ENCODE data around the gene SLC5A4. TPM values are rescaled to one million over a fixed set of nuclear protein-coding genes. Genes with fewer than 3 reads are reported as not detected.
"Not testable (repeated sequence)": the region's sequence is repeated elsewhere in the genome, so short reads cannot be mapped to it uniquely, and the experiment has no call there.

SLC5A4 gene
- polyA plus RNA-seq, 4 donors, result 0.75 to 9.4 (median 6.8) TPM

DNA sequence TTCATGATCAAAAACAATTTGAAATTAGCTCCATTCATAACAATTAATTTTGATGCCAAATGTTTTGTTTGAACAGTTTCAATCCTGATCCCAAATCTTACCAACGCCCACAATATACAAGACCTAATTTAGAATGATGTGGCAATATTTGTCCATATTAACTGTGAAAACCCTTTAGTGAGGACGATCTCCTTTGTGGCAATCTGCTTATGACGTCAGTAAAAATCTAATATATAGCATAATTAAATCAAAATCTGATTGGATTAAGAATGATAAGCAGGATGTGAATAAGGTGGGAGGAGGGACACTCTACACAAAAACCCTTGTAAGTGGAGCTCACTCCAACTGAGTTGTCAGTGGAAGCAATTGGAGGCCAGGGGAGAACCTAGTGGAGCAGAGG is 11.9 kb upstream of the SLC5A4 start:
- DNase-seq (no peak), FAIRE-seq (no peak)
- no peak overlapping the region for H3K4me3 ChIP-seq (ENCODE audit: low read depth in 1 of 3, low read length in 3 of 3)
- no peaks in the 10 kb centered on the region for H3K9me3 ChIP-seq (ENCODE audit: control insufficient read depth in 2 of 2, insufficient read depth in 1 of 2, low read depth in 1 of 2, low read length in 1 of 2)
- H3K4me1 ChIP-seq (ENCODE audit: control insufficient read depth in 3 of 3, insufficient read depth in 2 of 3, low read depth in 1 of 3, low read length in 2 of 3), result peaks cover 0 to 4% (median 0%) of the 10 kb centered on the region in 3 donors
- H3K27me3 ChIP-seq (ENCODE audit: control insufficient read depth in 3 of 3, insufficient read depth in 3 of 3, low read length in 3 of 3), result no peaks in the 10 kb centered on the region
- H3K27ac ChIP-seq (ENCODE audit: low read depth in 1 of 3, low read length in 2 of 3), result no peak overlapping the region
- 64 to 67% (median 64%) methylated on average over 3 of the region's 3 CpGs for WGBS, 3 donors
- H3K36me3 ChIP-seq (ENCODE audit: control insufficient read depth in 3 of 3, insufficient read depth in 2 of 3, low read depth in 1 of 3, low read length in 3 of 3), result no peaks in the 10 kb centered on the region

DNA sequence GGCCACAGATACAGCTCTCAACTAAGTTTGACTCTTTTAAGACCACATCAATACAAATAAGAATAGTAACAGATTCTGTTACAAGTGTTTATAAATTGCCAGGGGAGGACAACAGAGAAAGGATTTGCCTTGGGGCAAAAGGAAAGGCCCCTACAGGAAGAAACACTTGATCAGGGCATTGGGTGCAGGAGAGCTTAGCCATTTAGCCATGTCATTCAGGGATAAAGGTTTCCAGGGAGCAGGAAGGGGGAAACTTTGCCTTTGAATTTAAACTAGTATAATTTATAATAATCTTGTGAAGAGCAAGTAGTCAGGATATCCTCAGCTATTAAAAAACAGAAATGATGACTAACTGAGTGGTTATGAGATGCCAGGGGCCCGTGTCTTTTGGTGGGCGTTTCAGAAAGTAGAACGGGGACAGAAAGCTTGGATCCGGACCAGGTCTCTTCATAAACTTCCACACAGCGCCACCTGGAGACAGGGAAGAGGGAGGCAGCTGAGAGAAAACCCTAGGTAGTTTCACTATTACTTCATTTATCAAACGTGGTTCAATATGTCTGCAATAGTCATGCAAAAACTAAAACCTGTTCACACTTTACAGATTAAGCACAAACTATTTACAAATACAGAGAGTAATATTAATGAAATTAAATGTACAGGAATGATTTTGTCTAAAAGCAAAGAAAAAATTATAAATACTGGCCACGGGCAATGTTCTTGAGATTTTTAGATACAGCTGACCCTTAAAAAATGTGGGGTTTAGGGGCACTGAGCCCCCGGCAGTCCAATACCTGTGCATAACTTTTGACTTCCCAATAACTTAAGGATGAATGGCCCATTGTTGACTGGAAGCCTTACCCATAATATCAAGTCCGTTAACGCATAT is 11.0 kb upstream of the SLC5A4 start:
- no peak for FAIRE-seq
- Histone ChIP-seq H3K4me3 (ENCODE audit: low read depth in 1 of 3, low read length in 3 of 3) (no peak overlapping the region), H3K36me3 (ENCODE audit: control insufficient read depth in 3 of 3, insufficient read depth in 2 of 3, low read depth in 1 of 3, low read length in 3 of 3) (no peaks in the 10 kb centered on the region), H3K9me3 (ENCODE audit: control insufficient read depth in 2 of 2, insufficient read depth in 1 of 2, low read depth in 1 of 2, low read length in 1 of 2) (no peaks in the 10 kb centered on the region), H3K27ac (ENCODE audit: low read depth in 1 of 3, low read length in 2 of 3) (no peak overlapping the region), H3K4me1 (ENCODE audit: control insufficient read depth in 3 of 3, insufficient read depth in 2 of 3, low read depth in 1 of 3, low read length in 2 of 3) (peaks cover 0 to 4% (median 0%) of the 10 kb centered on the region in 3 donors), H3K27me3 (ENCODE audit: control insufficient read depth in 3 of 3, insufficient read depth in 3 of 3, low read length in 3 of 3) (no peaks in the 10 kb centered on the region)
- 28 to 30% (median 29%) methylated on average over 10 of the region's 10 CpGs for WGBS, 3 donors
- DNase-seq, result peak; percentile 80 to 89

DNA sequence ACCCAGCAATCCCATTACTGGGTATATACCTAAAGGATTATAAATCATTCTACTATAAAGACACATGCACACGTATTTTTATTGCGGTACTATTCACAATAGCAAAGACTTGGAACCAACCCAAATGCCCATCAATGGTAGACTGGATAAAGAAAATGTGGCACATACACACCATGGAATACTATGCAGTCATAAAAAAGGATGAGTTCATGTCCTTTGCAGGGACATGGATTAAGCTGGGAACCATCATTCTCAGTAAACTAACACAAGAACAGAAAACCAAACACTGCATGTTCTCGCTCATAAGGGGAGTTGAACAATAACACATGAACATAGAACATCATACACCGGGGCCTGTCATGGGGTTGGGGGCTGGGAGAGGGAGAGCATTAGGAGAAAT is 8.5 kb upstream of the SLC5A4 start:
- not testable (repeated sequence) for H3K9me3 ChIP-seq (ENCODE audit: control insufficient read depth in 2 of 2, insufficient read depth in 1 of 2, low read depth in 1 of 2, low read length in 1 of 2)

DNA sequence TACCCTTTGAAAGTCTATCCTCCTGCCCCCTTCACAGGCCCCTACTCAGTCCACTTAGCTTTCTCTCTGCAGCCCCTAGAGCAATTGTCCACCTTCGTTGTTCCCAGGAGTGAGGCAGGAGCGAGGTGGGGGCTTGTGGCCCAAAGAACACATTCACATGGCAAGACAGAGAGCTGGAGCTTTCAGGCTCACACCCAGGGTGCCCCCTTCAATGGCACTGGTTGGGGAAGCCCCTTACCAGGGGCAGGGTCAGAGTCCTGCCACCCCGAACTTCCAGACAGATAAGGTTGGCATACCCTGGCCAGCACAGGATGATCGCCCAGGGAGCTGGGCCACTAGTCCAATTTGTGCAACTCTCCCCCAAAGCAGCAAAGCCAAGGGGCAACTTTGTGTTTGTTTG is 6.2 kb upstream of the SLC5A4 start:
- Histone ChIP-seq H3K27ac (ENCODE audit: low read depth in 1 of 3, low read length in 2 of 3) (no peak overlapping the region), H3K4me3 (ENCODE audit: low read depth in 1 of 3, low read length in 3 of 3) (no peak overlapping the region), H3K36me3 (ENCODE audit: control insufficient read depth in 3 of 3, insufficient read depth in 2 of 3, low read depth in 1 of 3, low read length in 3 of 3) (no peaks in the 10 kb centered on the region), H3K9me3 (ENCODE audit: control insufficient read depth in 2 of 2, insufficient read depth in 1 of 2, low read depth in 1 of 2, low read length in 1 of 2) (no peaks in the 10 kb centered on the region), H3K27me3 (ENCODE audit: control insufficient read depth in 3 of 3, insufficient read depth in 3 of 3, low read length in 3 of 3) (no peaks in the 10 kb centered on the region), H3K4me1 (ENCODE audit: control insufficient read depth in 3 of 3, insufficient read depth in 2 of 3, low read depth in 1 of 3, low read length in 2 of 3) (peaks cover 0 to 4% (median 0%) of the 10 kb centered on the region in 3 donors)
- no peak for FAIRE-seq
- no peak for DNase-seq
- WGBS, 3 donors, result 82 to 83% (median 83%) methylated on average over 4 of the region's 4 CpGs

More for the DNA sequence above, 8.5 kb upstream of the SLC5A4 start:
- not testable (repeated sequence) for DNase-seq; H3K4me1 ChIP-seq (ENCODE audit: control insufficient read depth in 3 of 3, insufficient read depth in 2 of 3, low read depth in 1 of 3, low read length in 2 of 3); FAIRE-seq; H3K4me3 ChIP-seq (ENCODE audit: low read depth in 1 of 3, low read length in 3 of 3); H3K27ac ChIP-seq (ENCODE audit: low read depth in 1 of 3, low read length in 2 of 3); H3K36me3 ChIP-seq (ENCODE audit: control insufficient read depth in 3 of 3, insufficient read depth in 2 of 3, low read depth in 1 of 3, low read length in 3 of 3); H3K27me3 ChIP-seq (ENCODE audit: control insufficient read depth in 3 of 3, insufficient read depth in 3 of 3, low read length in 3 of 3)
- WGBS, 3 donors, result 80 to 87% (median 83%) methylated on average over 4 of the region's 4 CpGs

DNA sequence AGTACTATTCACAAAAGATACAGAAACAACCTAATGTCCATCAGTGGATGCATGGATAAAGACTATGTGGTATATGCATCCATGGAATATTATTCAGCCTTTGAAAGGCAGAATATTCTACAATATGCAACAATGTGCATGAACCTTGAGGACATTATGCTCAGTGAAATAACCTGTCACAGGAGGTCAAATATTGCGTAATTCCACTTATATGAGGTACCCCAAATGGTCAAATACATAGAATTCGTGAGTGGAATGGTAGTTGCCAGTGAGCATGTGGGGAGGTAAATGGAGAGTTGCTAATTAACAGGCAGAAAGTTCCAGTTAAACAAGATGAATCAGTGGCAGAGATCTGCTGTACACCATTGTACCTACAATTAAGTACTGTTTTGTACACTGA is 3.6 kb upstream of the SLC5A4 start:
- FAIRE-seq, result no peak
- H3K9me3 ChIP-seq (ENCODE audit: control insufficient read depth in 2 of 2, insufficient read depth in 1 of 2, low read depth in 1 of 2, low read length in 1 of 2), result peaks cover 0 to 4% of the 10 kb centered on the region in 2 donors
- no peak for DNase-seq
- H3K4me1 ChIP-seq (ENCODE audit: control insufficient read depth in 3 of 3, insufficient read depth in 2 of 3, low read depth in 1 of 3, low read length in 2 of 3), result peaks cover 0 to 12% (median 0%) of the 10 kb centered on the region in 3 donors
- H3K4me3 ChIP-seq (ENCODE audit: low read depth in 1 of 3, low read length in 3 of 3), result no peak overlapping the region
- no peaks in the 10 kb centered on the region for H3K36me3 ChIP-seq (ENCODE audit: control insufficient read depth in 3 of 3, insufficient read depth in 2 of 3, low read depth in 1 of 3, low read length in 3 of 3)
- WGBS, 3 donors, result 68 to 83% (median 73%) methylated on average over 2 of the region's 2 CpGs
- no peak overlapping the region for H3K27ac ChIP-seq (ENCODE audit: low read depth in 1 of 3, low read length in 2 of 3)
- H3K27me3 ChIP-seq (ENCODE audit: control insufficient read depth in 3 of 3, insufficient read depth in 3 of 3, low read length in 3 of 3), result no peaks in the 10 kb centered on the region

DNA sequence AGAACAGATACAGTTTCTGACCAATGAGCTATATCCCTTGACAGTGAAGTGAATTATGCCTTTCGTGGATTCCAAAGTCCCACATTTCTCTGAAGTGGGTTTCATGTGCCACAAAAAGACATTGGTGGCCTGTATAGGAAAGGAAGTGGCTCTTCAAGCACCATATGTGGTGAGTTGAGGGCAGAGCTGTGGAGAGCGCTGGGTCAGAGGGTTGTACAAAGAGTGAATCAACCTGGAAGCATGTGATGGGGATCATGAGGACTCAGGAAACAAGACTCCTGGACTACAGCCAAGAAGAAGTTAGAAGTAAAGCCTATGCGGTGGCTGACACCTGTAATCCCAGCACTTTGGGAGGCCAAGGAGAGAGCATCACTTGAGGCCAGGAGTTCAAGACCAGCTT is 579 bp upstream of the SLC5A4 start:
- DNase-seq (peak; percentile 53 to 73), FAIRE-seq (no peak)
- 37 to 59% (median 50%) methylated on average over 3 of the region's 3 CpGs for WGBS, 3 donors
- Histone ChIP-seq H3K4me1 (ENCODE audit: control insufficient read depth in 3 of 3, insufficient read depth in 2 of 3, low read depth in 1 of 3, low read length in 2 of 3) (peaks cover 0 to 12% (median 0%) of the 10 kb centered on the region in 3 donors), H3K36me3 (ENCODE audit: control insufficient read depth in 3 of 3, insufficient read depth in 2 of 3, low read depth in 1 of 3, low read length in 3 of 3) (no peaks in the 10 kb centered on the region), H3K4me3 (ENCODE audit: low read depth in 1 of 3, low read length in 3 of 3) (no peak overlapping the region), H3K27ac (ENCODE audit: low read depth in 1 of 3, low read length in 2 of 3) (peak overlapping the region in 2 of 3 donors; percentile 40 to 67), H3K27me3 (ENCODE audit: control insufficient read depth in 3 of 3, insufficient read depth in 3 of 3, low read length in 3 of 3) (no peaks in the 10 kb centered on the region), H3K9me3 (ENCODE audit: control insufficient read depth in 2 of 2, insufficient read depth in 1 of 2, low read depth in 1 of 2, low read length in 1 of 2) (peaks cover 0 to 4% of the 10 kb centered on the region in 2 donors)

DNA sequence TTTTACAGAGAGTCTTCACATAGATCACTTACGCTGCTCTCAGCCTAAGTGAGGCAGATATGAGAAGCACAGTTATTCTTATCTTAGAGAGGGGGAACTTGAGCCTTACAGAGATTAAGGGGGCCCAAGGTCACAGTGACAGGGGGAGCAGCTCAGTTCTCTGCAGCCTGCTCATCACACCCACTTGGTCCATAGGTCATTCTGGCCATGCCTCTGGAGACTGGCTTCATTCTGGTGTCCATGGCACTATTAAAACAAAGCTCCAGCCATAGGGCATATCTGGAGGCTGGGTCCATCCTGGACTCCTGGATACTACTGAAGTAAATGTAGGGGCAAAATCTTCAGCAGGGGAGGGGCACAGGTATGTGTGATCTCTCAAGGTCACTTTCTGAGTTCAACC is 5.9 kb downstream of the SLC5A4 start:
- 25 to 68% (median 48%) methylated on average over 1 of the region's 1 CpG for WGBS, 3 donors
- Histone ChIP-seq H3K27me3 (ENCODE audit: control insufficient read depth in 3 of 3, insufficient read depth in 3 of 3, low read length in 3 of 3) (no peaks in the 10 kb centered on the region), H3K27ac (ENCODE audit: low read depth in 1 of 3, low read length in 2 of 3) (peak overlapping the region in 2 of 3 donors; percentile 16 to 39), H3K36me3 (ENCODE audit: control insufficient read depth in 3 of 3, insufficient read depth in 2 of 3, low read depth in 1 of 3, low read length in 3 of 3) (no peaks in the 10 kb centered on the region), H3K9me3 (ENCODE audit: control insufficient read depth in 2 of 2, insufficient read depth in 1 of 2, low read depth in 1 of 2, low read length in 1 of 2) (no peaks in the 10 kb centered on the region), H3K4me1 (ENCODE audit: control insufficient read depth in 3 of 3, insufficient read depth in 2 of 3, low read depth in 1 of 3, low read length in 2 of 3) (peaks cover 0 to 43% (median 8%) of the 10 kb centered on the region in 3 donors), H3K4me3 (ENCODE audit: low read depth in 1 of 3, low read length in 3 of 3) (no peak overlapping the region)
- DNase-seq (peak; percentile 48 to 76), FAIRE-seq (no peak)

DNA sequence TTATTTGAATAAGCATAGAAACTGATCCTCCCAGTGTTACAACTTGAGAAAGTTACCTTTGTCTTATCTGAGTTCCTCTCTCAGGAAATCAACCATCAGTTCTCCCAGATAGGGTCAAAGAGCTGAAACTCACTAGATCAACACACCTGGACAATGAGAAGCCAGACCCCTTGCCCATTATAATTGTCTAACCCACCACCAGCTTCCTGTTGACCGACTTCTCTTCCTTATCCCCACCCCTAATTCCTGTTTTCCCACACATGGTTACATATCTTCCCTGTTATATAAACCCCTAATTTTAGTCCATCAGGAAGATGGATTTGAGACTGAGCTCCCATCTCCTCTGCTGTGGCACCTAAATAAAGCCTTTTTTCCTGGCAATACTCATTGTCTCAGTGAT is 6.9 kb downstream of the SLC5A4 start:
- no peaks in the 10 kb centered on the region for H3K9me3 ChIP-seq (ENCODE audit: control insufficient read depth in 2 of 2, insufficient read depth in 1 of 2, low read depth in 1 of 2, low read length in 1 of 2)
- H3K27ac ChIP-seq (ENCODE audit: low read depth in 1 of 3, low read length in 2 of 3), result peak overlapping the region in 1 of 3 donors; percentile 16
- no peak overlapping the region for H3K4me3 ChIP-seq (ENCODE audit: low read depth in 1 of 3, low read length in 3 of 3)
- no peaks in the 10 kb centered on the region for H3K27me3 ChIP-seq (ENCODE audit: control insufficient read depth in 3 of 3, insufficient read depth in 3 of 3, low read length in 3 of 3)
- H3K4me1 ChIP-seq (ENCODE audit: control insufficient read depth in 3 of 3, insufficient read depth in 2 of 3, low read depth in 1 of 3, low read length in 2 of 3), result peaks cover 0 to 46% (median 8%) of the 10 kb centered on the region in 3 donors
- 44 to 74% (median 50%) methylated on average over 1 of the region's 1 CpG for WGBS, 3 donors
- FAIRE-seq (no peak), DNase-seq (no peak)
- no peaks in the 10 kb centered on the region for H3K36me3 ChIP-seq (ENCODE audit: control insufficient read depth in 3 of 3, insufficient read depth in 2 of 3, low read depth in 1 of 3, low read length in 3 of 3)

All from small intestine (tissue), 7 donors.